HepG2 (cell line): ENCODE measurements around the gene CHD2. TPM values are rescaled to one million over a fixed set of nuclear protein-coding genes. Genes with fewer than 3 reads are reported as not detected.
A peak's percentile ranks its signal among the peaks of the same experiment; 100 is the strongest.

ENCODE experiments used
- ATAC-seq: fragments of 200-7000 bp; cut with Tn5 transposase; 3 replicates; pipeline ENCODE4 v1.9.1; 2020; ENCODE audit warnings: mild to moderate bottlenecking, moderate library complexity
- BruUV-seq: library from RNA; stranded (reverse); fragments of 400-500 nt; replicated peaks from 2 replicates; lab custom pipeline; 2021; lab: Mats Ljungman, UMichigan
- CTCF ChIA-PET: fragments of 300-600 bp; formaldehyde crosslinking; extraction: SDS; loops from one replicate; lab custom pipeline; 2021; ENCODE audit warnings: low total read pairs, inconsistent platforms, low intra/inter-chr PET ratio; lab: Yijun Ruan, JAX
- POLR2A ChIA-PET: fragments of 350-600 bp; sonication (Branson Sonifier 250); formaldehyde crosslinking; loops from one replicate; lab custom pipeline; 2020; ENCODE audit warnings: antibody characterized with exemption, inconsistent platforms; lab: Yijun Ruan, JAX
- DNase-seq: peaks from one replicate; pipeline ENCODE4 v3.0.0-alpha.2; 2015; ENCODE audit warnings: low spot score
- FAIRE-seq: peaks from 3 replicates; lab custom pipeline; 2011; peaks lifted over from hg19 to GRCh38; lab: Jason Lieb, UNC
- H2AFZ ChIP-seq: one replicate; pipeline ENCODE4 v1.6.1; 2011; ENCODE audit warnings: low read length, inconsistent platforms
- H3K27ac ChIP-seq: fragments of 300-600 bp; 3 replicates; pipeline ENCODE4 v1.8.0; 2011; ENCODE audit warnings: mixed run types, mild to moderate bottlenecking, mixed read lengths, low read length, inconsistent platforms; ENCODE audit not compliant: insufficient read depth; ENCODE audit errors: extremely low read length
- H3K27me3 ChIP-seq, 2 experiments: fragments of 200-600 bp in 1 of 2; 2 replicates in 1 of 2; 3 replicates in 1 of 2; pipeline versions ENCODE4 v1.6.0 to v1.8.0; 2011; ENCODE audit warnings: low read length in 2 of 2, mild to moderate bottlenecking in 2 of 2, moderate library complexity in 2 of 2, inconsistent platforms in 1 of 2; ENCODE audit not compliant: insufficient read depth in 2 of 2, control insufficient read depth in 1 of 2
- H3K36me3 ChIP-seq, 2 experiments: fragments of 200-600 bp in 1 of 2; replicated peaks in 1 of 2; 2 replicates in 1 of 2; 3 replicates in 1 of 2; pipeline versions ENCODE4 v1.5.1 to v1.8.0; 2011; ENCODE audit warnings: low read length in 2 of 2, inconsistent platforms in 1 of 2; ENCODE audit not compliant: insufficient read depth in 2 of 2, control insufficient read depth in 1 of 2
- H3K4me1 ChIP-seq: 2 replicates; pipeline ENCODE4 v1.5.1; 2012; ENCODE audit warnings: low read length, inconsistent platforms; ENCODE audit not compliant: insufficient read depth
- H3K4me2 ChIP-seq: 2 replicates; pipeline ENCODE4 v1.6.0; 2011; ENCODE audit warnings: low read depth, low read length, inconsistent platforms
- H3K4me3 ChIP-seq, 3 experiments: fragments of 200-600 bp in 1 of 3; sonication (generic), shearing (Covaris generic) in 1 of 3; replicated peaks in 1 of 3; 2 replicates each; pipeline ENCODE4 v1.5.1; 2011 to 2016; ENCODE audit warnings: low read length in 3 of 3, inconsistent platforms in 2 of 3, low read depth in 2 of 3, mild to moderate bottlenecking in 2 of 3, control low read depth in 1 of 3, mixed read lengths in 1 of 3; ENCODE audit not compliant: insufficient read depth in 1 of 3
- H3K79me2 ChIP-seq: one replicate; pipeline ENCODE4 v1.6.1; 2011; ENCODE audit warnings: low read length, inconsistent platforms; ENCODE audit not compliant: insufficient read depth
- H3K9ac ChIP-seq: 2 replicates; pipeline ENCODE4 v1.6.0; 2011; ENCODE audit warnings: mild to moderate bottlenecking, low read depth, low read length, inconsistent platforms; ENCODE audit not compliant: insufficient read depth
- H3K9me3 ChIP-seq: 2 replicates; pipeline ENCODE4 v1.5.1; 2012; ENCODE audit warnings: mild to moderate bottlenecking, low read length
- H4K20me1 ChIP-seq: 2 replicates; pipeline ENCODE4 v1.6.0; 2011; ENCODE audit warnings: inconsistent platforms, mild to moderate bottlenecking, low read length, moderate library complexity; ENCODE audit not compliant: insufficient read depth
- CEBPB ChIP-seq: IDR thresholded peaks from 2 replicates; pipeline ENCODE4 v1.6.1; 2011; ENCODE audit warnings: low read depth, low read length, improper control_type of control experiment, borderline replicate concordance
- CEBPG ChIP-seq: IDR thresholded peaks from 2 replicates; pipeline ENCODE4 v1.6.1; 2016
- HNF4A ChIP-seq: sonication (generic); formaldehyde crosslinking; IDR thresholded peaks from 2 replicates; pipeline ENCODE4 v1.4.0; 2020; ENCODE audit warnings: missing genetic modification reagents
- KAT8 ChIP-seq: IDR thresholded peaks from 2 replicates; pipeline ENCODE4 v1.6.1; 2016; ENCODE audit warnings: missing genetic modification reagents, missing compliant biosample characterization
- MAFF ChIP-seq: IDR thresholded peaks from 2 replicates; pipeline ENCODE4 v1.6.1; 2011; ENCODE audit warnings: low read depth, low read length, improper control_type of control experiment
- MAFK ChIP-seq, 2 experiments: IDR thresholded peaks in 1 of 2; conservative IDR thresholded peaks in 1 of 2; 2 replicates each; pipeline ENCODE4 v1.6.1; 2011; ENCODE audit warnings: improper control_type of control experiment in 2 of 2, low read length in 2 of 2
- MEF2D ChIP-seq: sonication (generic); formaldehyde crosslinking; IDR thresholded peaks from 2 replicates; pipeline ENCODE4 v1.5.1; 2020; ENCODE audit warnings: mild to moderate bottlenecking, missing genetic modification reagents
- NKX3-1 ChIP-seq: sonication (generic); formaldehyde crosslinking; IDR thresholded peaks from 2 replicates; pipeline ENCODE4 v1.5.0; 2020; ENCODE audit warnings: missing genetic modification reagents
- RBM22 ChIP-seq: fragments of 200-400 bp; formaldehyde crosslinking; optimal IDR thresholded peaks from 2 replicates; pipeline ENCODE3; 2017; ENCODE audit warnings: mild to moderate bottlenecking, low read length, moderate library complexity
- ZNF224 ChIP-seq: sonication (generic); formaldehyde crosslinking; IDR thresholded peaks from 2 replicates; pipeline ENCODE4 v1.5.0; 2020; ENCODE audit warnings: mild to moderate bottlenecking, missing genetic modification reagents
- WGBS: methylation state at CpG from one replicate; pipeline ENCODE4 v1.1.6; 2017; ENCODE audit warnings: low lambda C conversion rate; 5-methylcytosine and 5-hydroxymethylcytosine counted together
- in situ Hi-C: cut with HindIII; loops from 2 replicates; pipeline ENCODE4 v1.10.0; 2017; ENCODE audit warnings: low pct_unique_long_range_greater_than_20kb; ENCODE audit not compliant: extremely low pct_ligation_motif_present
- intact Hi-C: fragments of 100-400 bp; cut with micrococcal nuclease; formaldehyde crosslinking; loops from one replicate; pipeline ENCODE4 v1.10.0; 2022; ENCODE audit not compliant: unreplicated experiment
- polyA plus RNA-seq, 8 experiments: library from polyadenylated mRNA; depleted of rRNA in 3 of 8; stranded (reverse) in 7 of 8; unstranded in 1 of 8; fragments of >200 nt; fragmentation: Illumina TruSeq in 4 of 8; extraction: Trizol in 4 of 8; gene quantifications; 2 replicates each; pipeline versions ENCODE4 v1.2.1 to v1.2.3, GENCODE V29; 2011 to 2016; ENCODE audit warnings: low read depth in 4 of 8, missing spikeins in 1 of 8, mixed read lengths in 1 of 8; ENCODE audit not compliant: insufficient read depth in 1 of 8
- total RNA-seq, 5 experiments: library from RNA; depleted of rRNA; stranded (reverse); fragments of >200 nt; fragmentation: Illumina TruSeq; extraction: Trizol; gene quantifications; 2 replicates each; pipeline ENCODE4 v1.2.3, GENCODE V29; 2016; ENCODE audit warnings: low read depth in 1 of 5
- TF ChIP-seq, protein P1 (sequence below): sonication (generic); formaldehyde crosslinking; conservative IDR thresholded peaks from 2 replicates; pipeline ENCODE4 v1.4.0; 2020; ENCODE audit warnings: mild to moderate bottlenecking, missing genetic modification reagents, moderate library complexity
- TF ChIP-seq, protein P2 (sequence below): sonication (generic); formaldehyde crosslinking; conservative IDR thresholded peaks from 2 replicates; pipeline ENCODE4 v1.8.0; 2022; ENCODE audit warnings: low read depth, missing genetic modification reagents

CHD2 gene
- total and polyA plus RNA-seq, 2 of the 13 experiments (the other 11 are each of a cell fraction or from before 2014, with no cell fraction given): 54.0 to 54.1 TPM

DNA sequence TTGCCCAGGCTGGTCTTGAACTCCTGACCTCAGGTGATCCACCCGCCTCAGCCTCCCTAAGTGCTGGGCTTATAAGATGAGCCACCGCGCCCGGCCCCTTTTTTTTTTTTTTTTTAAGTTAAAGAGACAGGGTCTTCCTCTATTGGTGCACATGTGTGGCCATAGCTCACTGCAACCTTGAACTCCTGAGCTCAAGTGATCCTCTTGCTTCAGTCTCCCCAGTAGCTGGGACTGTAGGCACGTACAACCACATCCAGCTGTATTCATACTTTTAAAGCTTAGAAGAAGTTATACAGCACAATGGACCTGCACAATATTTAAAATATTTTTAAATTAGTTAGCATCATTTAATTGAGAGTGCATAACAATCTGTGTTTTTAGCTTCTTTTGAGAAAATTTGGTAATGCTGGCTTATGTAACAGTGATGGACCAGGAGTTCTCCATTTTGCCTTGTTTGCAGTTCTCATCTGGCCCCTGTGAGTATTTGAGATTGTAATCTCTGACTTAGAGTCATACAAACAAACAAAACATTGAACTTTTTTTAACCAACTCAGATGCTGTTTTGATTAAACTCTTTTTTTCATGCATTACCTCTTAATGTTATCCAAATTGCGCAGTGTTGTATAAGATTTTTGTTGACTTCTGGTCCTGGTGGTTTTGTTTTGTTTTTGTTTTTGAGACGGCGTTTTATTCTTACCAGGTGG, 33.0 kb downstream of the CHD2 start (continued):
- 0 out of 2 replicates have a peak, but pooled peaks have one; percentile 14 for TF ChIP-seq MAFF
- TF ChIP-seq, protein P1, sequence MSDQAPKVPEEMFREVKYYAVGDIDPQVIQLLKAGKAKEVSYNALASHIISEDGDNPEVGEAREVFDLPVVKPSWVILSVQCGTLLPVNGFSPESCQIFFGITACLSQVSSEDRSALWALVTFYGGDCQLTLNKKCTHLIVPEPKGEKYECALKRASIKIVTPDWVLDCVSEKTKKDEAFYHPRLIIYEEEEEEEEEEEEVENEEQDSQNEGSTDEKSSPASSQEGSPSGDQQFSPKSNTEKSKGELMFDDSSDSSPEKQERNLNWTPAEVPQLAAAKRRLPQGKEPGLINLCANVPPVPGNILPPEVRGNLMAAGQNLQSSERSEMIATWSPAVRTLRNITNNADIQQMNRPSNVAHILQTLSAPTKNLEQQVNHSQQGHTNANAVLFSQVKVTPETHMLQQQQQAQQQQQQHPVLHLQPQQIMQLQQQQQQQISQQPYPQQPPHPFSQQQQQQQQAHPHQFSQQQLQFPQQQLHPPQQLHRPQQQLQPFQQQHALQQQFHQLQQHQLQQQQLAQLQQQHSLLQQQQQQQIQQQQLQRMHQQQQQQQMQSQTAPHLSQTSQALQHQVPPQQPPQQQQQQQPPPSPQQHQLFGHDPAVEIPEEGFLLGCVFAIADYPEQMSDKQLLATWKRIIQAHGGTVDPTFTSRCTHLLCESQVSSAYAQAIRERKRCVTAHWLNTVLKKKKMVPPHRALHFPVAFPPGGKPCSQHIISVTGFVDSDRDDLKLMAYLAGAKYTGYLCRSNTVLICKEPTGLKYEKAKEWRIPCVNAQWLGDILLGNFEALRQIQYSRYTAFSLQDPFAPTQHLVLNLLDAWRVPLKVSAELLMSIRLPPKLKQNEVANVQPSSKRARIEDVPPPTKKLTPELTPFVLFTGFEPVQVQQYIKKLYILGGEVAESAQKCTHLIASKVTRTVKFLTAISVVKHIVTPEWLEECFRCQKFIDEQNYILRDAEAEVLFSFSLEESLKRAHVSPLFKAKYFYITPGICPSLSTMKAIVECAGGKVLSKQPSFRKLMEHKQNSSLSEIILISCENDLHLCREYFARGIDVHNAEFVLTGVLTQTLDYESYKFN: peak; percentile 62
- peak; percentile 28; the same call in 1 of the 2 replicates for TF ChIP-seq HNF4A (CRISPR knock-in tag)
- TF ChIP-seq MAFK (conservative IDR thresholded peaks at IDR 0.05 in 1 of 2, IDR thresholded peaks at IDR 0.05 in 1 of 2; ENCODE audit: low read length in 2 of 2): peak; percentile 17 to 47; a peak in 1 of 4 replicates
- TF ChIP-seq CEBPG (CRISPR knock-in tag): 0 out of 2 replicates have a peak, but pooled peaks have one; percentile 8
- TF ChIP-seq CEBPB: peak; percentile 19; the same call in 1 of the 2 replicates
- TF ChIP-seq RBM22: peak; percentile 7
- TF ChIP-seq MEF2D (CRISPR knock-in tag): 0 out of 2 replicates have a peak, but pooled peaks have one; percentile 11

DNA sequence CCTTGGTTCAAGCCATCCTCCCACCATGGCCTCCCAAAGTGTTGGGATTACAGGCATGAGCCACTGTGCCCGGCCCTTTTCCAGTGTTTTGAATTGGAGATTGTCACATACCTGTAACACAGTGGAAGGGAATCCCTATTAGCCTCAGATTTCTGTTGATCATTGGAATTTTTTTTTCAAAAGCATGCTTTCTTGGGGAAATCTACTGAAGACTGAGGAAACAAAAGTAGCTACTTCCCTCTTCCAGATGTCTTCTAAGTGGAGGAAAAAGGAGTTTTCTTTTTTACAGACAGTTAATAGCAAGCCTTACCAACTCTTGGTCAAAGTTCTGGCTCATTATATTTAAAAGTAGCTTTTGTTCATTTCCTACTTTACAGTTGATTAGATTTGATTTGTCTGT, 33.7 kb downstream of the CHD2 start:
- FAIRE-seq: no peak

More for the DNA sequence above, 33.7 kb downstream of the CHD2 start:
- Histone ChIP-seq H4K20me1 (no peaks in the 10 kb centered on the region), H3K79me2 (peaks cover 52% of the 10 kb centered on the region), H3K27me3 (no peaks in the 10 kb centered on the region), H3K9me3 (no peaks in the 10 kb centered on the region), H3K4me1 (peaks cover 56% of the 10 kb centered on the region), H3K4me3 (no peak overlapping the region), H2AFZ (no peak overlapping the region), H3K4me2 (no peak overlapping the region), H3K27ac (peak overlapping the region; percentile 42), H3K9ac (no peak overlapping the region), H3K36me3 (peaks cover 30 to 82% of the 10 kb centered on the region in 2 experiments)
- 100% methylated on average over 1 of the region's 1 CpG for WGBS
- intact Hi-C loops (no loop called here), in situ Hi-C loops (no loop called here)
- TF ChIP-seq, protein P2, sequence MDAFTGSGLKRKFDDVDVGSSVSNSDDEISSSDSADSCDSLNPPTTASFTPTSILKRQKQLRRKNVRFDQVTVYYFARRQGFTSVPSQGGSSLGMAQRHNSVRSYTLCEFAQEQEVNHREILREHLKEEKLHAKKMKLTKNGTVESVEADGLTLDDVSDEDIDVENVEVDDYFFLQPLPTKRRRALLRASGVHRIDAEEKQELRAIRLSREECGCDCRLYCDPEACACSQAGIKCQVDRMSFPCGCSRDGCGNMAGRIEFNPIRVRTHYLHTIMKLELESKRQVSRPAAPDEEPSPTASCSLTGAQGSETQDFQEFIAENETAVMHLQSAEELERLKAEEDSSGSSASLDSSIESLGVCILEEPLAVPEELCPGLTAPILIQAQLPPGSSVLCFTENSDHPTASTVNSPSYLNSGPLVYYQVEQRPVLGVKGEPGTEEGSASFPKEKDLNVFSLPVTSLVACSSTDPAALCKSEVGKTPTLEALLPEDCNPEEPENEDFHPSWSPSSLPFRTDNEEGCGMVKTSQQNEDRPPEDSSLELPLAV (CRISPR knock-in tag): no peak
- TF ChIP-seq ZNF224 (CRISPR knock-in tag) (no peak), KAT8 (CRISPR knock-in tag) (no peak), NKX3-1 (CRISPR knock-in tag) (no peak)
- DNase-seq: no peak
- BruUV-seq: no TSS peak
- POLR2A ChIA-PET: interaction anchor here (1.4 to 2.5 kb wide), 3 partner anchors 11 to 125 kb away, joined by 3 to 12 read pairs (median 3); no protein-coding TSS in a partner anchor
- CTCF ChIA-PET: no interaction called here
- ATAC-seq: no peak
